Nephron (organoid): Measurements from ENCODE around the gene NMT2.
A peak's percentile ranks its signal among the peaks of the same experiment; 100 is the strongest.

Experiments
- H3K27ac Mint-ChIP-seq, 3 experiments: 2 replicates each; pipeline ENCODE4 v1.8.0; 2020; ENCODE audit warnings: mixed read lengths in 3 of 3, mild to moderate bottlenecking in 2 of 3, moderate library complexity in 1 of 3
- H3K27me3 Mint-ChIP-seq: 2 replicates; pipeline ENCODE4 v1.8.0; 2021; ENCODE audit warnings: low read depth, mild to moderate bottlenecking, moderate library complexity, mixed read lengths
- H3K36me3 Mint-ChIP-seq: 2 replicates; pipeline ENCODE4 v1.8.0; 2020; ENCODE audit warnings: low read depth, mixed read lengths
- H3K4me1 Mint-ChIP-seq: 2 replicates; pipeline ENCODE4 v1.8.0; 2020; ENCODE audit warnings: mixed read lengths
- H3K4me3 Mint-ChIP-seq, 3 experiments: 2 replicates each; pipeline ENCODE4 v1.8.0; 2020; ENCODE audit warnings: mild to moderate bottlenecking in 3 of 3, mixed read lengths in 3 of 3, moderate library complexity in 2 of 3
- H3K9me3 Mint-ChIP-seq: 2 replicates; pipeline ENCODE4 v1.8.0; 2020; ENCODE audit warnings: mixed read lengths
- TF ChIP-seq, protein P1 (sequence below), 3 experiments: fragments of 200-600 bp; sonication (generic); IDR thresholded peaks; one replicate each; pipeline ENCODE4 v1.5.0; 2021; ENCODE audit warnings: antibody characterized with exemption in 3 of 3; ENCODE audit not compliant: unreplicated experiment in 3 of 3

Gene NMT2

DNA sequence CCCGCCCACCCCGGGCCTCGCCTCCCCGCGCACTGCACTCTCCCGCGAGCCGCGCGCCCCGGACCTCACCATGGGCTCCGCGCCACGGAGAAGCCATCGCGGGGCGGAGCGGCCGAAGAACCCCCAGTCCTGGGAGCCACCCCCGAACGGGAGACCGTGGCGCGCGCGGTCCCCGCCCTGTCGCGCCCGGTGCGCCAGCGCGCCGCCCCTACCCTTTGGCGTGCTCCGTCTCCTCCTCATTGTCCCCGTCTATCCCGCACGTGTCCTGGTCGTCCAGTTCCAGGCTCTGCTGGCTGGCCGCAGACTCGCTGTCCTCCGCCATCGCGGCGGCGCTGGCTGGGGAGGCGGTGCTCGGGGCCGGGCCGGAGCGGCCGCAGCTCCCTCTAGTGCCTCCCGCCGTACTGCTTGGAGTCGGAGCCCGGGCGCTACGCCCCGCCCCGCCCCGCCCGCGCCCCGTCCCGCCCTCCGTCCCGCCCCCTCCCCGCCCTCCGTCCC, at the start of gene NMT2:
Gene NMT2 (minus strand): TSS at position 403 of the 495 bp plus-strand sequence. CDS start 81 bp downstream, at position 322.
- no peaks in the 10 kb centered on the region for H3K9me3 Mint-ChIP-seq

DNA sequence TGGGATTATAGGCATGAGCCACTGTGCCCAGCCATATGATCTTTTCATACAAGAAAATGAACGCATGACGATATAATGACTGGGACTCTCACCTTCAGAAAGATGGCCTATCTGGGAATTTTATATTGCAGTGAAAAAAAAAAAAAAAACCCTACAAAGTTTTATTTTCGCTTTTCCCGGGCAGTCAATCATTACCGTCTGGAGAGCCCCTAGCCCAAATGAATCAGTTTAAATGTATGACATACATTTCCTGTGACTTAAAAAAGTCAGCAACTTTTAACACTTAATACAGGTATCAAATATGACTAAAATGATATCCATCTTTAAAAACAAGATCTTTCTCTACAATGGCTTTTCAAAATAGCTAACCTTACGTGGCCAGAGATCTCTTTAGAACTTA, 48.2 kb upstream of the NMT2 start:
- TF ChIP-seq, protein P1, sequence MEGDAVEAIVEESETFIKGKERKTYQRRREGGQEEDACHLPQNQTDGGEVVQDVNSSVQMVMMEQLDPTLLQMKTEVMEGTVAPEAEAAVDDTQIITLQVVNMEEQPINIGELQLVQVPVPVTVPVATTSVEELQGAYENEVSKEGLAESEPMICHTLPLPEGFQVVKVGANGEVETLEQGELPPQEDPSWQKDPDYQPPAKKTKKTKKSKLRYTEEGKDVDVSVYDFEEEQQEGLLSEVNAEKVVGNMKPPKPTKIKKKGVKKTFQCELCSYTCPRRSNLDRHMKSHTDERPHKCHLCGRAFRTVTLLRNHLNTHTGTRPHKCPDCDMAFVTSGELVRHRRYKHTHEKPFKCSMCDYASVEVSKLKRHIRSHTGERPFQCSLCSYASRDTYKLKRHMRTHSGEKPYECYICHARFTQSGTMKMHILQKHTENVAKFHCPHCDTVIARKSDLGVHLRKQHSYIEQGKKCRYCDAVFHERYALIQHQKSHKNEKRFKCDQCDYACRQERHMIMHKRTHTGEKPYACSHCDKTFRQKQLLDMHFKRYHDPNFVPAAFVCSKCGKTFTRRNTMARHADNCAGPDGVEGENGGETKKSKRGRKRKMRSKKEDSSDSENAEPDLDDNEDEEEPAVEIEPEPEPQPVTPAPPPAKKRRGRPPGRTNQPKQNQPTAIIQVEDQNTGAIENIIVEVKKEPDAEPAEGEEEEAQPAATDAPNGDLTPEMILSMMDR (IDR thresholded peaks at IDR 0.05; ENCODE audit: unreplicated experiment in 3 of 3) = no peak
- Mint-ChIP-seq H3K36me3 (peaks cover 71% of the 10 kb centered on the region), H3K9me3 (no peaks in the 10 kb centered on the region), H3K4me3 (no peak overlapping the region), H3K27ac (no peak overlapping the region), H3K27me3 (no peaks in the 10 kb centered on the region), H3K4me1 (peaks cover 17% of the 10 kb centered on the region)

More for the DNA sequence above, at the start of gene NMT2:
- Mint-ChIP-seq H3K27ac (peak within 1 kb of the TSS; percentile 65 to 93 (median 92)), H3K4me1 (peaks cover 45% of the 10 kb centered on the region), H3K27me3 (no peaks in the 10 kb centered on the region), H3K36me3 (no peaks in the 10 kb centered on the region), H3K4me3 (peak within 1 kb of the TSS; percentile 96 to 97 (median 96))
- TF ChIP-seq, protein P1 (IDR thresholded peaks at IDR 0.05; ENCODE audit: unreplicated experiment in 3 of 3) = peak in 2 of 3 experiments; percentile 5 to 36

DNA sequence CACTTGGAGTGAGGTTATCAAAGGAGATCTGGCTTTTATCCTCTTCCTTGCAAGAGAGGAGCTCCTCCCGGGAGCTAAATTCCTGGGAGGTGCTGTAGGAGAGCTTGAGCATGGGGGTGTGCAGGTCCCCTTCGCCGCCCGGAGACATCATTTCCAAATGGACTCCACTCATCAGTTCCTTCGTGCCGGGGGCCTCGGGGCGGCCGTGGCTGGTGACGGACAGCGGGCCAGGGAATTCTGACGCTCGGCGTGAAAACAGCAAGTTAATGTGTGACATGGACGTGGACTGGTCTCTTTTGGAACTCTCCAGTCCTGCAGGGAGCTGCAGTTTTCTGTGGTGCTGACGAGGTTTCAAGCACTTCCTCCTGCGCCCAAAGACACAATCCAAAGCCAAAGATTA, 45.7 kb upstream of the NMT2 start:
- no peaks in the 10 kb centered on the region for H3K27me3 Mint-ChIP-seq
- no peak overlapping the region for H3K4me3 Mint-ChIP-seq
- H3K4me1 Mint-ChIP-seq = peaks cover 5% of the 10 kb centered on the region
- H3K36me3 Mint-ChIP-seq = peaks cover 73% of the 10 kb centered on the region
- H3K27ac Mint-ChIP-seq = no peak overlapping the region
- TF ChIP-seq, protein P1 (IDR thresholded peaks at IDR 0.05; ENCODE audit: unreplicated experiment in 3 of 3) = no peak
- no peaks in the 10 kb centered on the region for H3K9me3 Mint-ChIP-seq

DNA sequence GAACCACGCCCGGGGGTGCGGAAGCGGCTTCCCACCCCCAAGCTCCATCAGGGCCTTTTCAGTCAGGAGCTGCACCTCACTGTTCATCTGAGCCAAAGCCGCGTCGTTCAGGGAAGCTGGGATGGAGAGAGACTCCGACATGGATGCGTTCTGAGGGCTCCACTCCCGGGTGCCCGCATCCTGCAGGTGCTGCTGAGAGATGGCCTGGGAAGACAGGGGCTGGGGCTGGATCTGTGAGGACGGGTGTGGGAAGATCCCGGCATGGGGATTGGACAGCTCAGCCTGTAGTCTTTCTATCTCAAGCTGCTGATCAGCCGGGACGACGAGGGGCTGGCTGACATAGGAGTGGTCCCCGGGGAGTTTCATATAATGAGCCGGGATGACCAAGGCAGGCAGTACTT, 45.0 kb upstream of the NMT2 start:
- no peak overlapping the region for H3K27ac Mint-ChIP-seq
- TF ChIP-seq, protein P1 (IDR thresholded peaks at IDR 0.05; ENCODE audit: unreplicated experiment in 3 of 3) = no peak
- no peaks in the 10 kb centered on the region for H3K27me3 Mint-ChIP-seq
- peaks cover 70% of the 10 kb centered on the region for H3K36me3 Mint-ChIP-seq
- no peak overlapping the region for H3K4me3 Mint-ChIP-seq
- no peaks in the 10 kb centered on the region for H3K9me3 Mint-ChIP-seq
- peaks cover 5% of the 10 kb centered on the region for H3K4me1 Mint-ChIP-seq

DNA sequence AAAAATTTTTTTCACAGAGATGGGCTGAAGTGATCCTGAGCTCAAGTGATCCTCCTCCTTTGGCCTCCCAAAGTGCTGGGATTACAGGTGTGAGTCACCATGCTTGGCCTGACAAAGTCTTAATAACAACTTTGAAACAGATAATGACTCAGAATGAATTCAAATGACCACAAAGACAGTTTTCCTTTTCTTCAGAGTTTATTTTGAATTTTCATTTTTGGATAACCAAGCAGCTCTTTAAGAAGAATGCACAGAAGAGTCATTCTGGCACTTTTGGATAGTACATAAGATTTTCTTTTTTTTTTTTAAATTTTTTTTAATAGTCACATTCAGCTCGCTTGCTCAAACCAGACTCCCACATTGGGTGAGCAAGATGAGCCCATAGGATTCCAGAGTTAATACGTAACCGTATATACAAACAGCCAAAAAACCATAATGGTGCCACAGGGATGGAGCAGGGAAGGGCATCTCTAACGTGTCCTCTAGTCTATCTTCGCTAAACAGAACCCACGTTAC, 43.0 kb upstream of the NMT2 start:
- peaks cover 5% of the 10 kb centered on the region for H3K4me1 Mint-ChIP-seq
- H3K4me3 Mint-ChIP-seq = no peak overlapping the region
- no peak overlapping the region for H3K27ac Mint-ChIP-seq
- TF ChIP-seq, protein P1 (IDR thresholded peaks at IDR 0.05; ENCODE audit: unreplicated experiment in 3 of 3) = no peak
- peaks cover 68% of the 10 kb centered on the region for H3K36me3 Mint-ChIP-seq
- no peaks in the 10 kb centered on the region for H3K9me3 Mint-ChIP-seq
- H3K27me3 Mint-ChIP-seq = no peaks in the 10 kb centered on the region

DNA sequence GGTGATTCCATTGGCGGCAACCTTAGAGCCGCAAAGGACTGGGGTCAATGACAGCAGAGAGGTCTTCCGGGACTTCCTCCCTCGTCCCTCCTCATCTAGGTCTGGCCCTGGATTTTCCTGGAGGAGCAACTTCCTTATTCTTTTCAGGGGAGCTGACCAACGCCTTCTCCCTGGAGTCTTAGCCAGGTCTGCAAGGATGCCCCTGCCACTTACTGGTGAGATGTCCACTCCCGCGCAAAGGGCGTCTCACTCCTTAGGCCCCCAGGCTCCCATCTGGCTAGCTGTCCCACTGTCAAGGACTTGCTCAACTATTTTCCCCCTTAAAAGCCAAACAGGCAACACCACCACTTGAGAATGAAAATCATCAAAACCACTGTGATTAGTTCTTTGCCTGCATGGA, 42.0 kb upstream of the NMT2 start:
- peaks cover 69% of the 10 kb centered on the region for H3K36me3 Mint-ChIP-seq

More for the DNA sequence above, 42.0 kb upstream of the NMT2 start:
- H3K9me3 Mint-ChIP-seq = no peaks in the 10 kb centered on the region
- H3K4me1 Mint-ChIP-seq = peaks cover 5% of the 10 kb centered on the region
- TF ChIP-seq, protein P1 (IDR thresholded peaks at IDR 0.05; ENCODE audit: unreplicated experiment in 3 of 3) = no peak
- H3K27ac Mint-ChIP-seq = no peak overlapping the region
- H3K4me3 Mint-ChIP-seq = no peak overlapping the region
- no peaks in the 10 kb centered on the region for H3K27me3 Mint-ChIP-seq
